ENCODE results near the gene PTGFR.

The PTGFR gene

GRCh38 chr1:78533527-78533926, 42.8 kb downstream of the PTGFR start:
- H3K9me3 ChIP-seq (ENCODE audit: low read length), result no peaks in the 10 kb centered on the region
- H3K4me3 ChIP-seq (ENCODE audit: low read length), result no peak overlapping the region
- no peak overlapping the region for H2AFZ ChIP-seq (ENCODE audit: low read depth, low read length)
- no peaks in the 10 kb centered on the region for H3K4me1 ChIP-seq (ENCODE audit: insufficient read depth, low read length)
- no peaks in the 10 kb centered on the region for H3K36me3 ChIP-seq (ENCODE audit: insufficient read depth, low read length)
- H3K27me3 ChIP-seq (ENCODE audit: insufficient read depth, low read length), result no peaks in the 10 kb centered on the region

- Histone ChIP-seq H3K36me3 (ENCODE audit: insufficient read depth, low read length) (no peaks in the 10 kb centered on the region), H3K4me3 (ENCODE audit: low read length) (no peak overlapping the region), H3K4me1 (ENCODE audit: insufficient read depth, low read length) (no peaks in the 10 kb centered on the region), H3K9me3 (ENCODE audit: low read length) (no peaks in the 10 kb centered on the region), H2AFZ (ENCODE audit: low read depth, low read length) (no peak overlapping the region), H3K27me3 (ENCODE audit: insufficient read depth, low read length) (no peaks in the 10 kb centered on the region)
These were observed 44.5 kb downstream of the PTGFR start for GRCh38 chr1:78535286-78535685.

- H3K27me3 ChIP-seq (ENCODE audit: insufficient read depth, low read length), result no peaks in the 10 kb centered on the region
- no peaks in the 10 kb centered on the region for H3K4me1 ChIP-seq (ENCODE audit: insufficient read depth, low read length)
- no peaks in the 10 kb centered on the region for H3K36me3 ChIP-seq (ENCODE audit: insufficient read depth, low read length)
- no peak overlapping the region for H2AFZ ChIP-seq (ENCODE audit: low read depth, low read length)
- H3K4me3 ChIP-seq (ENCODE audit: low read length), result no peak overlapping the region
- H3K9me3 ChIP-seq (ENCODE audit: low read length), result no peaks in the 10 kb centered on the region
These were observed 45.7 kb downstream of the PTGFR start for GRCh38 chr1:78536427-78536826.

- Histone ChIP-seq H3K36me3 (ENCODE audit: insufficient read depth, low read length) (no peaks in the 10 kb centered on the region), H3K4me1 (ENCODE audit: insufficient read depth, low read length) (no peaks in the 10 kb centered on the region), H2AFZ (ENCODE audit: low read depth, low read length) (no peak overlapping the region), H3K9me3 (ENCODE audit: low read length) (no peaks in the 10 kb centered on the region), H3K27me3 (ENCODE audit: insufficient read depth, low read length) (no peaks in the 10 kb centered on the region), H3K4me3 (ENCODE audit: low read length) (no peak overlapping the region)
These were observed 49.3 kb downstream of the PTGFR start for GRCh38 chr1:78540048-78540447.

GRCh38 chr1:78541479-78541878, 50.7 kb downstream of the PTGFR start:
- no peaks in the 10 kb centered on the region for H3K9me3 ChIP-seq (ENCODE audit: low read length)
- H3K36me3 ChIP-seq (ENCODE audit: insufficient read depth, low read length), result no peaks in the 10 kb centered on the region
- H2AFZ ChIP-seq (ENCODE audit: low read depth, low read length), result no peak overlapping the region
- no peaks in the 10 kb centered on the region for H3K27me3 ChIP-seq (ENCODE audit: insufficient read depth, low read length)
- no peak overlapping the region for H3K4me3 ChIP-seq (ENCODE audit: low read length)
- no peaks in the 10 kb centered on the region for H3K4me1 ChIP-seq (ENCODE audit: insufficient read depth, low read length)

GRCh38 chr1:78543941-78544643, 53.3 kb downstream of the PTGFR start:
- H3K9me3 ChIP-seq (ENCODE audit: low read length), result no peaks in the 10 kb centered on the region
- no peaks in the 10 kb centered on the region for H3K36me3 ChIP-seq (ENCODE audit: insufficient read depth, low read length)
- H3K4me3 ChIP-seq (ENCODE audit: low read length), result no peak overlapping the region
- H3K4me1 ChIP-seq (ENCODE audit: insufficient read depth, low read length), result no peaks in the 10 kb centered on the region
- no peaks in the 10 kb centered on the region for H3K27me3 ChIP-seq (ENCODE audit: insufficient read depth, low read length)
- H2AFZ ChIP-seq (ENCODE audit: low read depth, low read length), result no peak overlapping the region

GRCh38 chr1:78547081-78547480, 56.3 kb downstream of the PTGFR start:
- Histone ChIP-seq H3K4me3 (ENCODE audit: low read length) (no peak overlapping the region), H3K4me1 (ENCODE audit: insufficient read depth, low read length) (no peaks in the 10 kb centered on the region), H3K36me3 (ENCODE audit: insufficient read depth, low read length) (no peaks in the 10 kb centered on the region), H2AFZ (ENCODE audit: low read depth, low read length) (no peak overlapping the region), H3K9me3 (ENCODE audit: low read length) (no peaks in the 10 kb centered on the region), H3K27me3 (ENCODE audit: insufficient read depth, low read length) (no peaks in the 10 kb centered on the region)

- Histone ChIP-seq H3K36me3 (ENCODE audit: insufficient read depth, low read length) (no peaks in the 10 kb centered on the region), H3K4me3 (ENCODE audit: low read length) (no peak overlapping the region), H2AFZ (ENCODE audit: low read depth, low read length) (no peak overlapping the region), H3K9me3 (ENCODE audit: low read length) (no peaks in the 10 kb centered on the region), H3K4me1 (ENCODE audit: insufficient read depth, low read length) (no peaks in the 10 kb centered on the region), H3K27me3 (ENCODE audit: insufficient read depth, low read length) (no peaks in the 10 kb centered on the region)
These were observed 58.6 kb downstream of the PTGFR start for GRCh38 chr1:78549331-78549730.

- Histone ChIP-seq H3K9me3 (ENCODE audit: low read length) (no peaks in the 10 kb centered on the region), H3K4me3 (ENCODE audit: low read length) (no peak overlapping the region), H3K4me1 (ENCODE audit: insufficient read depth, low read length) (no peaks in the 10 kb centered on the region), H3K36me3 (ENCODE audit: insufficient read depth, low read length) (no peaks in the 10 kb centered on the region), H3K27me3 (ENCODE audit: insufficient read depth, low read length) (no peaks in the 10 kb centered on the region), H2AFZ (ENCODE audit: low read depth, low read length) (no peak overlapping the region)
These were observed 59.1 kb downstream of the PTGFR start for GRCh38 chr1:78549891-78550290.

GRCh38 chr1:78553859-78554258, 63.1 kb downstream of the PTGFR start:
- Histone ChIP-seq H3K4me3 (ENCODE audit: low read length) (no peak overlapping the region), H3K27me3 (ENCODE audit: insufficient read depth, low read length) (no peaks in the 10 kb centered on the region), H3K4me1 (ENCODE audit: insufficient read depth, low read length) (no peaks in the 10 kb centered on the region), H2AFZ (ENCODE audit: low read depth, low read length) (no peak overlapping the region), H3K9me3 (ENCODE audit: low read length) (no peaks in the 10 kb centered on the region), H3K36me3 (ENCODE audit: insufficient read depth, low read length) (no peaks in the 10 kb centered on the region)

- Histone ChIP-seq H2AFZ (ENCODE audit: low read depth, low read length) (no peak overlapping the region), H3K4me3 (ENCODE audit: low read length) (no peak overlapping the region), H3K36me3 (ENCODE audit: insufficient read depth, low read length) (no peaks in the 10 kb centered on the region), H3K27me3 (ENCODE audit: insufficient read depth, low read length) (no peaks in the 10 kb centered on the region), H3K9me3 (ENCODE audit: low read length) (no peaks in the 10 kb centered on the region), H3K4me1 (ENCODE audit: insufficient read depth, low read length) (no peaks in the 10 kb centered on the region)
These were observed 64.1 kb downstream of the PTGFR start for GRCh38 chr1:78554840-78555239.

GRCh38 chr1:78559680-78560079, 68.9 kb downstream of the PTGFR start:
- H2AFZ ChIP-seq (ENCODE audit: low read depth, low read length), result no peak overlapping the region
- H3K36me3 ChIP-seq (ENCODE audit: insufficient read depth, low read length), result no peaks in the 10 kb centered on the region
- no peak overlapping the region for H3K4me3 ChIP-seq (ENCODE audit: low read length)
- H3K9me3 ChIP-seq (ENCODE audit: low read length), result no peaks in the 10 kb centered on the region
- H3K4me1 ChIP-seq (ENCODE audit: insufficient read depth, low read length), result no peaks in the 10 kb centered on the region
- H3K27me3 ChIP-seq (ENCODE audit: insufficient read depth, low read length), result no peaks in the 10 kb centered on the region

- no peak overlapping the region for H2AFZ ChIP-seq (ENCODE audit: low read depth, low read length)
- H3K9me3 ChIP-seq (ENCODE audit: low read length), result no peaks in the 10 kb centered on the region
- H3K36me3 ChIP-seq (ENCODE audit: insufficient read depth, low read length), result no peaks in the 10 kb centered on the region
- no peaks in the 10 kb centered on the region for H3K4me1 ChIP-seq (ENCODE audit: insufficient read depth, low read length)
- no peaks in the 10 kb centered on the region for H3K27me3 ChIP-seq (ENCODE audit: insufficient read depth, low read length)
- no peak overlapping the region for H3K4me3 ChIP-seq (ENCODE audit: low read length)
These were observed 70.0 kb downstream of the PTGFR start for GRCh38 chr1:78560811-78561210.

- H3K4me3 ChIP-seq (ENCODE audit: low read length), result no peak overlapping the region
- no peaks in the 10 kb centered on the region for H3K9me3 ChIP-seq (ENCODE audit: low read length)
- no peak overlapping the region for H2AFZ ChIP-seq (ENCODE audit: low read depth, low read length)
- H3K4me1 ChIP-seq (ENCODE audit: insufficient read depth, low read length), result no peaks in the 10 kb centered on the region
- H3K36me3 ChIP-seq (ENCODE audit: insufficient read depth, low read length), result no peaks in the 10 kb centered on the region
- no peaks in the 10 kb centered on the region for H3K27me3 ChIP-seq (ENCODE audit: insufficient read depth, low read length)
These were observed 71.1 kb downstream of the PTGFR start for GRCh38 chr1:78561856-78562255.
